T-cell (primary cell): Measurements from ENCODE around the gene MRPL54. TPM values are rescaled to one million over a fixed set of nuclear protein-coding genes. Genes with fewer than 3 reads are reported as not detected.
"Not testable (repeated sequence)": the region's sequence is repeated elsewhere in the genome, so short reads cannot be mapped to it uniquely, and the experiment has no call there.

Source experiments
- ATAC-seq, 4 experiments: fragments of 200-7000 bp in 3 of 4; fragments of 150-1000 bp in 1 of 4; cut with Tn5 transposase; replicated peaks in 1 of 4; 1 replicate in 3 of 4; 2 replicates in 1 of 4; pipeline ENCODE4 v1.10.0; 2021; ENCODE audit warnings: moderate library complexity in 3 of 4, mild to moderate bottlenecking in 2 of 4, moderate number of reproducible peaks in 1 of 4
- CTCF ChIA-PET, 2 donors: fragments of 300-600 bp; sonication (Branson Sonifier 250); formaldehyde crosslinking; loops; one replicate each; lab custom pipeline; 2022; ENCODE audit warnings: antibody characterized with exemption in 2 of 2; lab: Charles Lee
- POLR2A ChIA-PET, 2 donors: fragments of 300-600 bp; sonication (Branson Sonifier 250); formaldehyde crosslinking; loops; one replicate each; lab custom pipeline; 2022; ENCODE audit warnings: antibody characterized with exemption in 2 of 2; lab: Charles Lee
- DNase-seq, 35 experiments: peaks; one replicate each; pipeline versions ENCODE4 v3.0.0 to v3.0.0-alpha.2; 2013 to 2023
- H3K27ac ChIP-seq: one replicate; pipeline ENCODE4 v1.5.1; 2013; ENCODE audit warnings: low read length
- H3K27me3 ChIP-seq, 2 experiments: replicated peaks in 1 of 2; 1 replicate in 1 of 2; 2 replicates in 1 of 2; pipeline versions ENCODE4 v1.6.1 to v1.7.0; 2013; ENCODE audit warnings: low read length in 1 of 2, mixed read lengths in 1 of 2; ENCODE audit not compliant: control insufficient read depth in 2 of 2, insufficient read depth in 2 of 2; ENCODE audit errors: extremely low read depth in 1 of 2
- H3K36me3 ChIP-seq, 2 donors: 1 replicate in 1 of 2; 2 replicates in 1 of 2; pipeline versions ENCODE4 v1.6.1 to v1.7.0; 2013; ENCODE audit warnings: low read length in 1 of 2; ENCODE audit not compliant: control insufficient read depth in 2 of 2, insufficient read depth in 1 of 2; ENCODE audit errors: extremely low read depth in 1 of 2
- H3K4me1 ChIP-seq, 2 experiments: 1 replicate in 1 of 2; 2 replicates in 1 of 2; pipeline versions ENCODE4 v1.6.1 to v1.7.0; 2013; ENCODE audit warnings: low read length in 2 of 2, mixed read lengths in 1 of 2; ENCODE audit not compliant: insufficient read depth in 2 of 2, control insufficient read depth in 1 of 2; ENCODE audit errors: extremely low read depth in 1 of 2
- H3K4me3 ChIP-seq, 2 donors: 1 replicate in 1 of 2; 2 replicates in 1 of 2; pipeline versions ENCODE4 v1.5.1 to v1.7.0; 2013; ENCODE audit warnings: mild to moderate bottlenecking in 2 of 2, low read length in 1 of 2, moderate library complexity in 1 of 2; ENCODE audit not compliant: control insufficient read depth in 1 of 2; ENCODE audit errors: extremely low read depth in 1 of 2
- H3K9me3 ChIP-seq: 2 replicates; pipeline ENCODE4 v1.7.0; 2013
- H3K27ac Mint-ChIP-seq, 2 donors: one replicate each; pipeline ENCODE4 v1.8.0; 2020 to 2021; ENCODE audit warnings: mild to moderate bottlenecking in 2 of 2, mixed read lengths in 2 of 2
- H3K27me3 Mint-ChIP-seq, 2 donors: one replicate each; pipeline ENCODE4 v1.8.0; 2021 to 2022; ENCODE audit warnings: mixed read lengths in 2 of 2
- H3K36me3 Mint-ChIP-seq: one replicate; pipeline ENCODE4 v1.8.0; 2021; ENCODE audit warnings: mixed read lengths
- H3K4me1 Mint-ChIP-seq, 3 donors: one replicate each; pipeline ENCODE4 v1.8.0; 2020 to 2022; ENCODE audit warnings: mixed read lengths in 3 of 3, mild to moderate bottlenecking in 1 of 3
- H3K4me3 Mint-ChIP-seq, 3 donors: one replicate each; pipeline ENCODE4 v1.8.0; 2020 to 2022; ENCODE audit warnings: mild to moderate bottlenecking in 3 of 3, mixed read lengths in 3 of 3, moderate library complexity in 3 of 3
- H3K9me3 Mint-ChIP-seq, 3 donors: one replicate each; pipeline ENCODE4 v1.8.0; 2020 to 2022; ENCODE audit warnings: mixed read lengths in 3 of 3
- WGBS: methylation state at CpG from one replicate; pipeline ENCODE4 v1.1.5; 2013; ENCODE audit warnings: missing lambda C conversion rate; ENCODE audit not compliant: insufficient coverage; 5-methylcytosine and 5-hydroxymethylcytosine counted together
- total RNA-seq, 35 experiments: library from RNA in 6 of 35; stranded (reverse) in 6 of 35; fragments of 120-200 nt in 1 of 35; gene quantifications; one replicate each; pipeline versions ENCODE4 v1.2.1 to v1.2.4 and lab custom pipeline; 2013 to 2026

The MRPL54 gene
- total RNA-seq, 5 donors from 2014 or later (not counting 1 experiment from before 2014, with no cell fraction given): 46.9 to 77.8 (median 52.2) TPM

DNA sequence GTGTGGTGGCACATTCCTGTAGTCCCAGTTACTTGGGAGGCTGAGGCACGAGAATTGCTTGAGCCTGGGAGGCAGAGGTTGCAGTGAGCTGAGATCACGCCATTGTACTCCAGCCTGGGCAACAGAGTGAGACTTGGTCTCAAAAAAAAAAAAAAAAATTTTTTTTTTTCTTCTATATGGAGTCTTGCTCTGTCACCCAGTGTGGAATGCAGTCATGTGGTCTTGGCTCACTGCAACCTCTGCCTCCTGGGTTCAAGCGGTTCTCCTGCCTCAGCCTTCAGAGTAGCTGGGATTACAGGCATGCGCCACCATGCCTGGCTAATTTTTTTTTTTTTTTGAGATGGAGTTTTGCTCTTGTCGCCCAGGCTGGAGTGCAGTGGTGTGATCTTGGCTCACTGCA is 3.3 kb downstream of the MRPL54 start:
- H3K27me3 Mint-ChIP-seq, DNase-seq, H3K27me3 ChIP-seq, ATAC-seq, H3K27ac ChIP-seq, H3K9me3 Mint-ChIP-seq, H3K9me3 ChIP-seq, POLR2A ChIA-PET, H3K4me3 ChIP-seq, H3K27ac Mint-ChIP-seq: not testable (repeated sequence)
- Mint-ChIP-seq H3K4me1 (peaks cover 29 to 36% (median 34%) of the 10 kb centered on the region in 3 donors), H3K36me3 (peaks cover 12% of the 10 kb centered on the region), H3K4me3 (peak overlapping the region in 1 of 3 donors; percentile 40)
- WGBS: no CpG with 5 or more reads among the region's 5 CpGs
- Histone ChIP-seq H3K36me3 (peaks cover 12 to 42% of the 10 kb centered on the region in 2 donors), H3K4me1 (peaks cover 6 to 41% of the 10 kb centered on the region in 2 experiments)
- CTCF ChIA-PET: interaction anchor here in 1 of 2 donors (0.7 kb wide), 1 partner anchor 471 kb away, joined by 3 read pairs; no protein-coding TSS in a partner anchor

GRCh38 chr19:3766520-3766919 is 4.0 kb downstream of the MRPL54 start:
- H3K27me3 Mint-ChIP-seq: no peaks in the 10 kb centered on the region
- ChIA-PET CTCF (interaction anchor here in 1 of 2 donors (0.7 kb wide), 1 partner anchor 472 kb away, joined by 3 read pairs; no protein-coding TSS in a partner anchor), POLR2A (no interaction called here)
- Histone ChIP-seq H3K36me3 (peaks cover 12 to 42% of the 10 kb centered on the region in 2 donors), H3K9me3 (no peaks in the 10 kb centered on the region), H3K27me3 (no peaks in the 10 kb centered on the region), H3K4me3 (no peak overlapping the region), H3K27ac (no peak overlapping the region), H3K4me1 (peaks cover 6 to 34% of the 10 kb centered on the region in 2 experiments)
- H3K9me3 Mint-ChIP-seq: no peaks in the 10 kb centered on the region
- WGBS: 40% methylated on average over 7 of the region's 7 CpGs
- no peak for ATAC-seq
- peaks cover 16% of the 10 kb centered on the region for H3K36me3 Mint-ChIP-seq
- H3K4me1 Mint-ChIP-seq: peaks cover 24 to 28% (median 27%) of the 10 kb centered on the region in 3 donors
- peak overlapping the region in 1 of 2 donors; percentile 84 for H3K27ac Mint-ChIP-seq
- H3K4me3 Mint-ChIP-seq: peak overlapping the region in 1 of 3 donors; percentile 40
- no peak for DNase-seq

GRCh38 chr19:3767050-3767449 is 4.6 kb downstream of the MRPL54 start:
- Histone ChIP-seq H3K9me3 (no peaks in the 10 kb centered on the region), H3K4me1 (peaks cover 4 to 29% of the 10 kb centered on the region in 2 experiments), H3K4me3 (no peak overlapping the region), H3K27me3 (no peaks in the 10 kb centered on the region), H3K27ac (no peak overlapping the region), H3K36me3 (peaks cover 12 to 42% of the 10 kb centered on the region in 2 donors)
- 92% methylated on average over 23 of the region's 23 CpGs for WGBS
- H3K27ac Mint-ChIP-seq: no peak overlapping the region
- H3K4me3 Mint-ChIP-seq: no peak overlapping the region
- peaks cover 16% of the 10 kb centered on the region for H3K36me3 Mint-ChIP-seq
- H3K4me1 Mint-ChIP-seq: peaks cover 19 to 23% (median 22%) of the 10 kb centered on the region in 3 donors
- H3K27me3 Mint-ChIP-seq: no peaks in the 10 kb centered on the region
- DNase-seq (no peak), ATAC-seq (no peak)
- ChIA-PET POLR2A (interaction anchor here in 1 of 2 donors (0.6 kb wide), 1 partner anchor 56 kb away, joined by 3 read pairs; no protein-coding TSS in a partner anchor), CTCF (no interaction called here)
- H3K9me3 Mint-ChIP-seq: no peaks in the 10 kb centered on the region

- no peaks in the 10 kb centered on the region for H3K9me3 Mint-ChIP-seq
- WGBS: 94% methylated on average over 5 of the region's 25 CpGs
- H3K36me3 Mint-ChIP-seq: peaks cover 16% of the 10 kb centered on the region
Measured at GRCh38 chr19:3768015-3768747, 5.7 kb downstream of the MRPL54 start.

DNA sequence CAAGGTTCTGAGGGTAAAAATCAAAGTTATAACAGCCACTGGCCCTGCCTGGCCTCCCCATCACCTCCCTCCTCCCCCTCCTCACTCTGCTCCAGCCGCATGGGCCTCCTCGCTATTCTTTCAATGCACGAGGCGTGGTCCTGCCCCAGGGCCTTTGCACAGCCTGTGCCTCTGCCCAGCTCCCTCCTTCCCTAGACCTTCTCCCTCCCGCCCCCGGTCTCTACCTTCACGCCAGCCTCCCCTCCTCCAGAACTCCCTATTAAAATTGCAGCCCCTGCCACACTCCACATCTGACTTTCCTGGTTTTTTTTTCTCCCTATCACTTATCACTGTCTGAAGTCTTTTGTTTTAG is 6.2 kb downstream of the MRPL54 start:
- Mint-ChIP-seq H3K9me3 (no peaks in the 10 kb centered on the region), H3K36me3 (peaks cover 16% of the 10 kb centered on the region), H3K4me3 (no peak overlapping the region), H3K27ac (peak overlapping the region in 1 of 2 donors; percentile 76), H3K4me1 (peaks cover 9 to 12% (median 10%) of the 10 kb centered on the region in 3 donors), H3K27me3 (no peaks in the 10 kb centered on the region)
- H3K27me3 ChIP-seq: no peaks in the 10 kb centered on the region
- H3K36me3 ChIP-seq: peaks cover 12 to 42% of the 10 kb centered on the region in 2 donors
- no peak overlapping the region for H3K4me3 ChIP-seq
- H3K9me3 ChIP-seq: no peaks in the 10 kb centered on the region
- H3K27ac ChIP-seq: no peak overlapping the region
- ChIA-PET CTCF (no interaction called here), POLR2A (interaction anchor here in 1 of 2 donors (0.6 kb wide), 1 partner anchor 164 kb away, joined by 3 read pairs; no protein-coding TSS in a partner anchor)
- DNase-seq (no peak), ATAC-seq (no peak)
- WGBS: 78% methylated on average over 4 of the region's 7 CpGs
- peaks cover 0 to 21% of the 10 kb centered on the region in 2 experiments for H3K4me1 ChIP-seq

More at GRCh38 chr19:3768015-3768747, 5.7 kb downstream of the MRPL54 start:
- no peak for DNase-seq
- Mint-ChIP-seq H3K27ac (no peak overlapping the region), H3K4me3 (no peak overlapping the region), H3K4me1 (peaks cover 11 to 14% (median 12%) of the 10 kb centered on the region in 3 donors), H3K27me3 (no peaks in the 10 kb centered on the region)
- no peak overlapping the region for H3K4me3 ChIP-seq
- H3K27me3 ChIP-seq: no peaks in the 10 kb centered on the region
- no peak for ATAC-seq
- H3K27ac ChIP-seq: no peak overlapping the region
- ChIA-PET CTCF (no interaction called here), POLR2A (no interaction called here)
- H3K9me3 ChIP-seq: no peaks in the 10 kb centered on the region
- peaks cover 12 to 42% of the 10 kb centered on the region in 2 donors for H3K36me3 ChIP-seq
- H3K4me1 ChIP-seq: peaks cover 2 to 25% of the 10 kb centered on the region in 2 experiments

GRCh38 chr19:3769494-3769893 is 7.0 kb downstream of the MRPL54 start:
- Mint-ChIP-seq H3K27ac (no peak overlapping the region), H3K4me3 (no peak overlapping the region), H3K27me3 (no peaks in the 10 kb centered on the region), H3K9me3 (no peaks in the 10 kb centered on the region), H3K4me1 (peaks cover 9 to 15% (median 12%) of the 10 kb centered on the region in 3 donors), H3K36me3 (peaks cover 16% of the 10 kb centered on the region)
- Histone ChIP-seq H3K27me3 (no peaks in the 10 kb centered on the region), H3K9me3 (no peaks in the 10 kb centered on the region), H3K4me3 (no peak overlapping the region), H3K27ac (no peak overlapping the region), H3K36me3 (peaks cover 12 to 42% of the 10 kb centered on the region in 2 donors), H3K4me1 (peaks cover 0 to 19% of the 10 kb centered on the region in 2 experiments)
- WGBS: 94% methylated on average over 16 of the region's 17 CpGs
- CTCF ChIA-PET: no interaction called here
- no peak for ATAC-seq
- POLR2A ChIA-PET: interaction anchor here in 1 of 2 donors (0.5 to 0.6 kb wide), 2 partner anchors 165 to 1533 kb away, joined by 3 to 7 read pairs; partner anchors contain the start of gene PLEKHJ1
- DNase-seq: no peak
